Ammon's horn (tissue), 1 donor: Measurements from ENCODE around the gene SLC66A3.

ENCODE experiments used
- DNase-seq: peaks from one replicate; pipeline ENCODE4 v3.0.0-alpha.2; 2016; ENCODE audit warnings: low spot score

The SLC66A3 gene

GRCh38 chr2:11155381-11156035 lies at the start of gene SLC66A3:
TSS of gene SLC66A3 (plus strand) at chr2:11155467. CDS start at chr2:11155547, 80 bp downstream.
- no peak for DNase-seq

- DNase-seq: no peak
Measured at GRCh38 chr2:11109002-11109401, 46.3 kb upstream of the SLC66A3 start.

- no peak for DNase-seq
Measured at GRCh38 chr2:11112870-11113428, 42.3 kb upstream of the SLC66A3 start.

DNA sequence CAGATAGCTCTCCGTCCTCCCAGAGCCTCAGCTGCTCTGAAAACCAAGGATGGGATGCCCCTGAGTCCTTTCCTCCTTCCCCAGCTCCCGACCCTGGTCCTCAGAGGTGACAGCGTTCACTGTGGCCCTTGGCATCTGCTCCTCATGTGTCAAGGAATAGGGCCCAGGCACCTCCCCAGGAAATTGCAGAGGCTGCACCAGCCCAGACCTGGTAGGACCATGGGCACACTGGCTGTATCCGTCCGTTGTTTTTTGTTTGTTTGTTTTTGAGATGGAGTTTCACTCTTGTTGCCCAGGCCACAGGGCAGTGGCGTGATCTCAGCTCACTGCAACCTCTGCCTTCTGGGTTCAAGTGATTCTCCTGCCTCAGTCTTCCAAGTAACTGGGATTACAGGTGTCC lies 37.5 kb upstream of the SLC66A3 start:
- DNase-seq: no peak

- DNase-seq: no peak
Measured at GRCh38 chr2:11118761-11119160, 36.5 kb upstream of the SLC66A3 start.

DNA sequence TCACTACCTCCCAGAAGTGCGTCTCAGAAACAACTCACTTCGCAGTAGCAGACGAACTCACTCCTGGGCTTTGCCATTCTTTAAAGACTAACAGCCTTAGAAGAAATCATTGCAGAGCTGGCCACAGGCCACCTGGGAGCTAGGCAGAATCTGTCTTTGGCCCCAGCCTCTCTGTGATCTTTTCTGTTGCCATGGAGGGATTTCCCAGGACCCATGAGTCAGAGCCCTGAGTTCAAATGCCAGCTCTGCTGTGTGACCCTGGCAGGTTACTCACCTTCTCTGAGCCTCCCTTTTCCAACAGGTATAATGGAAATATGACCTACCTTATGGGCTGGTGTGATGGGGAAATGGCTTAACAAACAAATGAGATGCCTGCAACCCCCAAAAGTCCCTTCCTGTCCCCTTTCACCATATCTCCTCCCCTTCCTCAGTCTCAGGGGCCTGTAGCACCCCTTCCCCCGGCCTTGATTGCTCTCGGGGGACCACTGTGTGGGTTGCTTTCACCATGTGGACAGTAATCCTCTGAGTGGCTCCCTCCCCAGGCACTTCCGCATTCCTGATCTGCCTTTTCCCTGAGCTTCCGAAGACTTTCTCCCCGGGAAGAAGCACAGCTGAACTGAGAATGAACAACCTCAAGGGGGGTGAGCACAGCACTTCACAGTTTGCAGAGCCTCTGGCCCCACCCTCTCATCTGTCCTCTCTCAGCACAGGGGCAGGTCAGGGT lies 34.0 kb upstream of the SLC66A3 start:
- no peak for DNase-seq

GRCh38 chr2:11121823-11122155 lies 33.5 kb upstream of the SLC66A3 start:
- no peak for DNase-seq

DNA sequence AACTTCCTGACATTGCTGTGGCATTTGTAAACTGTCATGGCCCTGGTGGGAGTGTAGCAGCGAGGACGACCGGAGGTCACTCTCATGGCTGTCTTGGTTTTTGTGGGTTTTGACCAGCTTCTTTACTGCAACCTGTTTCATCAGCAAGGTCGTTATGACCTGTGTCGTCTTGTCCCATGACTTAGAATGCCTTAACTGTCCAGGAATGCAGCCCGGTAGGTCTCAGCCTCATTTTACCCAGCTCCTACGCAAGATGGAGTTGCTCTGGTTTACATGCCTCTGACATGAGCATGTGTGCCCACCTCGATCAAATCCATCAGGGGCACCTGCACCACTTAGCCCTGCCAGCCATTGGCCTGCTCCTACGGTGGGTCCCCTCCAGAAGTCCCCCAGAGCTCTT lies 32.9 kb upstream of the SLC66A3 start:
- no peak for DNase-seq

DNA sequence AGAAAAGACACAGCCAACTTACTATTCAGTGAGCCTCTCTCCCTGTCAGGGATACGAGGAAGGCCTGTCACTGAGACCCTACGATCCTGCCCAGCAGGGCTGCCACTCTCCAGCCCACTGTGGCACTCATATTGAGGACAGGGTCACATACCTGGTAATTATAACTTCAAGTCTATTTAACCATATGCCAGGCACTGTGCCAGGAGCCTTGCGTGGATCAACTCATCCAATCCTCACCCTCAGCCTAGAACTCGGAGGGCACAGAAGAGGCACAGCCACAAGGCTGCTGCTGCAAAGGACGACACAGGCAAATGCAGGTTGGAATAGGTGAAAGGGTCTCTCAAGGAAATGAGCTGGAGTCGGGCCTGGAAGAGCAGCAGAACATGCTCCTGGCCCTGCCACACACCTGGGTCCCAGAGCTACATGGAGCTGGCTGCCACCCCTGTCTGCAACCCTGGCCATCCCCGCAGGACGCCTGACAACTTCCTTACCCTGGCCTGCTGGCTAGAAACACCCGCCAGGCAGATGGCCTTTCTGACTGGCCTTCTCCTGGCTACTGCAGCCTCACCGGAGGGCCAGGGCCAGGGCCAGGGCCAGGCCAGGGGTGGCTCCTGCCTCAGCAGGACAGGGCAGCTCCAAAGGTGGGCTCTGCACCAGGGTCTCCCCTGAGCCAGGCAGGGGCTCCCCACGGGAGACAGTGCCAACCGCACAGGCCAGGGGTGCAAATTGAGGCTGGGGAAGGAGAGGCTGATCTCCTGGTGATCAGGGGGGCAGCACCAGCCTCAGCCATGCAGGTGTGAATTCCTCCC lies 32.1 kb upstream of the SLC66A3 start:
- DNase-seq: no peak

DNA sequence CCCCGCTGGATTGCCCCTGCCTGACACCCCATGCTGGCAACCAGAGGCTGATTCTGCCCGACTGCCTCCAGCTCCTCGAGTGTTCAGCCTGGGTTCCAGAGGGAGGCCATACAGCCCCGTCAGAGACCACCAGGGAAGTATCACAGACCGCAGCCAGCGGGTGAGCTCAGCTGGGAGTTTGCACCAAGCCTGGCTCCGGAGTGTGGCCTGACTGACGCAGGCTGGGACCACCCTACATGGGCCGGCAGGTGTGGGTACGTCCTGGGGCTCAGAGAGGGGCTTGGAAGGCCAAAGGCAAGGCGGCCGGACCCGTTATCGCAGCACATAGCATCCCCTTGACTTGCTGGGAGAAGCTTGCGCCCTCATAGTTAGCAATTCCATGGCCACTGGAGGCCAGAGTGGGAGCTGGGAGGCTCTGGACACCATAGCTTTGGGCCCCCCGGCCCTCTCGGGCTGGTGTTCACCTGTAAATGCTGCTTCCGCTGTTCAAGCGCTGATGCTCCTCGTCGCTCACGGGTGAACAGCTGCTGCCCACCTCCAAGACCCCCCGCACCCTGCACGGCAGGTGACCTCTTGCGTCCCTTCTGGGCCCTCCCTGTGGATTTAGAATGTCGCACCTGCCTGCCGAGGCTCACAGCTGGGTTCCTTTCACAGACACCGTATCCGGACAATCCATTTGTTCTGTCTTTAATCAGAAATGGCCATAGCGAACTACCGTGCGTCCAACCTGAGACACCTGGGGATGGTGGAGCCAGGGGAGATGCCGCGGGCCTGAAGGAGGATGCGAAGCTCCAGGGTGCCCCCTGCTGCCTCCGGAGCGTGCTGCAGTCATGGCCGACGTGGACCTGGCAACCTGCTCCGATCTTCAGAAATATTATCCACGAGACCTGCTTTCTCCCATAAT lies 31.2 kb upstream of the SLC66A3 start:
- DNase-seq: peak; percentile 67

GRCh38 chr2:11124760-11125068 lies 30.6 kb upstream of the SLC66A3 start:
- DNase-seq: no peak

- no peak for DNase-seq
Measured at GRCh38 chr2:11127761-11128160, 27.5 kb upstream of the SLC66A3 start.

DNA sequence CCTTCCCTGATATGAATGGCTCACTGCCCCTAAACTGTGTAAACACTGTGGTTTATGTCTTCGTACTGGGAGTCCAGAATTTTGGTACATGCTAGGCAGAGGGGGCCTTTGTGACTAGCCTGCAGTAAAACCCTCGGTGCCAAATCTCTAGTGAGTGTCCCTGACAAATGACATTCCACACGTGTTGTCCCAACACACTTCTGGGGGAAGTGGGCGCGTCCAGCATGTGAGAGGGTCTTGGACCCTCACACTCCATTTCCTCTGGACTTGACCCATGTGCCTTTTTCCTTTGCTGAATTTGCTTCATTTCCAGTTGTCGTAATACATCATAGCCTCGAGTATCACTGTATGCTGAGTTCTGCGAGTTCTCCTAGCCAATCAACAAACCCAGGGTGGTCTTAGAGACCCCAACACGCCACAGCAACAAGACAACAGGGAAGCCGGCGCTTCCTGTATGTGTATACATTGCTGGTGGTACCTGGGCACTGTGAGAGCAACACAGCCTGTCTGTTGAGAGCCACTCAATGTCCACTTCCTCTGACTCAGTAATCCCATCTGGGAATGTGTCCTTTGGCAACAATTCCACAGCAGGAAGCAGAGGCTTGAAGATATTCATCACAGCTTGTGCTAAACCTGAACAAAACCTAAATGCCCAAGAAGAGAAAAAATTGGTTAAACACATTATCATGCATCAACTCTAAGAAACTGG lies 26.9 kb upstream of the SLC66A3 start:
- DNase-seq: no peak

- DNase-seq: no peak
Measured at GRCh38 chr2:11129598-11130449, 25.4 kb upstream of the SLC66A3 start.

GRCh38 chr2:11131166-11131920 lies 23.9 kb upstream of the SLC66A3 start:
- no peak for DNase-seq

- DNase-seq: peak; percentile 67
Measured at GRCh38 chr2:11132036-11132671, 23.1 kb upstream of the SLC66A3 start.

- no peak for DNase-seq
Measured at GRCh38 chr2:11133238-11133935, 21.9 kb upstream of the SLC66A3 start.

- no peak for DNase-seq
Measured at GRCh38 chr2:11133936-11134320, 21.3 kb upstream of the SLC66A3 start.
